HEK293T (cell line): ENCODE data around the gene NCOA5.

Experiments used
- BHLHE40 ChIP-seq: fragments of 450-650 bp; IDR thresholded peaks from 2 replicates; pipeline ENCODE4 v1.6.1; 2016; ENCODE audit warnings: mild to moderate bottlenecking, moderate library complexity, borderline replicate concordance
- FOXA1 ChIP-seq: fragments of 450-650 bp; IDR thresholded peaks from 2 replicates; pipeline ENCODE4 v1.6.1; 2016; ENCODE audit warnings: mild to moderate bottlenecking
- FOXM1 ChIP-seq: fragments of 450-650 bp; IDR thresholded peaks from 2 replicates; pipeline ENCODE4 v1.6.1; 2017; ENCODE audit warnings: mild to moderate bottlenecking, borderline replicate concordance
- L3MBTL2 ChIP-seq: fragments of 450-650 bp; conservative IDR thresholded peaks from 2 replicates; pipeline ENCODE4 v1.6.1; 2016; ENCODE audit warnings: mild to moderate bottlenecking
- LEF1 ChIP-seq: fragments of 450-650 bp; IDR thresholded peaks from 2 replicates; pipeline ENCODE4 v1.6.1; 2017; ENCODE audit warnings: mild to moderate bottlenecking, borderline replicate concordance
- SP1 ChIP-seq: fragments of 450-650 bp; IDR thresholded peaks from 2 replicates; pipeline ENCODE4 v1.6.1; 2017
- TF ChIP-seq, protein P1 (sequence below): fragments of 450-650 bp; IDR thresholded peaks from 2 replicates; pipeline ENCODE4 v1.6.1; 2016

DNA sequence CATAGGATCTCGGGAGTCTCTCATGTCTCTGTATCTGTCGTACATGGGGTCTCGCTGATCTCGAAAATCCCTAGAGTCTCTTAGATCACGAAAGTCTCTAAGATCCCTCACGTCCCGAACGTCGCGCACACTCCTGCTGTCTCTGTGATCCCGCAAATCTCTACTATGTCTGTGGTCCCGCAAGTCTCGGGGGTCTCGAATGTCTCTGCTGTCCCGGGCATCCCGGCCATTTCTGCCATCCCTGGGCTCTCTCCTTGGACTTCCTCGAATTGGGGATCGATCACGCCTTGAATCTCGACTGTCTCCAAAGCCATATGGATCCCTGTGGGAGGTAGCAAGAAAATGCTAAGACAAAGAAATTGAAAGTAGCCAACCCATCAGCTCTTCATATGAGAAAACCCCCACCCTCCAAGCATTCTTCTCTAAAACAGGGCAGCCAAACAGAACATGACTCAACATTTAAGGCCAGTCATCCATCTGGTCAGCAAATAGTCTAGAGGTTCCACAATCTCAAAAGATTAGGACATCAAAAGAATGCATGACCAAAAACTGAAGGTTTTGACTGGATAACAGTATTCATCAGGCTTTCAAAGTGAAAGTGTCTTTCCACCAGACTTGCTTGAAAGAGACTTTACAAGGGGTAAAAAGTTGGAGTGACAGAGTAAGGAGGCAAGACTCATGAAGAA lies 19.4 kb downstream of the NCOA5 start:
- TF ChIP-seq LEF1: no peak
- TF ChIP-seq SP1: no peak
- TF ChIP-seq, protein P1, sequence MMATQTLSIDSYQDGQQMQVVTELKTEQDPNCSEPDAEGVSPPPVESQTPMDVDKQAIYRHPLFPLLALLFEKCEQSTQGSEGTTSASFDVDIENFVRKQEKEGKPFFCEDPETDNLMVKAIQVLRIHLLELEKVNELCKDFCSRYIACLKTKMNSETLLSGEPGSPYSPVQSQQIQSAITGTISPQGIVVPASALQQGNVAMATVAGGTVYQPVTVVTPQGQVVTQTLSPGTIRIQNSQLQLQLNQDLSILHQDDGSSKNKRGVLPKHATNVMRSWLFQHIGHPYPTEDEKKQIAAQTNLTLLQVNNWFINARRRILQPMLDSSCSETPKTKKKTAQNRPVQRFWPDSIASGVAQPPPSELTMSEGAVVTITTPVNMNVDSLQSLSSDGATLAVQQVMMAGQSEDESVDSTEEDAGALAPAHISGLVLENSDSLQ: no peak
- TF ChIP-seq BHLHE40: no peak
- TF ChIP-seq FOXM1: no peak
- TF ChIP-seq FOXA1: no peak
- no peak for TF ChIP-seq L3MBTL2
